ENCODE results near the gene NKG7.

NKG7 gene

GRCh38 chr19:51389143-51389542 is 16.7 kb upstream of the NKG7 start:
- DNase-seq, result no peak

GRCh38 chr19:51387924-51388389 is 15.5 kb upstream of the NKG7 start, which contains the start of gene LIM2:
LIM2 (minus strand) TSS chr19:51387974; CDS start chr19:51387443, 531 bp downstream.
- DNase-seq, result no peak

GRCh38 chr19:51386882-51387520 is 14.5 kb upstream of the NKG7 start:
- DNase-seq, result no peak

- DNase-seq, result no peak
Observed at GRCh38 chr19:51382004-51382403, 9.6 kb upstream of the NKG7 start.

- DNase-seq, result no peak
Observed at GRCh38 chr19:51380379-51380778, 7.9 kb upstream of the NKG7 start.

- DNase-seq, result no peak
Observed at GRCh38 chr19:51377422-51377821, 5.0 kb upstream of the NKG7 start.

- DNase-seq, result no peak
Observed at GRCh38 chr19:51375504-51376221, 3.2 kb upstream of the NKG7 start.

- no peak for DNase-seq
Observed at GRCh38 chr19:51372021-51372648, 319 bp downstream of the NKG7 start.

- no peak for DNase-seq
Observed at GRCh38 chr19:51371186-51371690, 1.2 kb downstream of the NKG7 start.

- DNase-seq, result no peak
Observed at GRCh38 chr19:51370230-51370629, 2.2 kb downstream of the NKG7 start.

- peak; percentile 4 for DNase-seq
Observed at GRCh38 chr19:51368366-51369282, 3.8 kb downstream of the NKG7 start, which contains the start of gene CLDND2. CLDND2 (minus strand) TSS chr19:51369003; CDS start chr19:51368577, 426 bp downstream.

- DNase-seq, result peak; percentile 92
Observed at GRCh38 chr19:51367565-51368365, 4.7 kb downstream of the NKG7 start.

GRCh38 chr19:51367255-51367564 is 5.2 kb downstream of the NKG7 start:
- no peak for DNase-seq

GRCh38 chr19:51366389-51367254 is 5.8 kb downstream of the NKG7 start:
- DNase-seq, result peak; percentile 94

- no peak for DNase-seq
Observed at GRCh38 chr19:51365965-51366388, 6.5 kb downstream of the NKG7 start, which contains the start of gene ETFB. ETFB (minus strand) TSS chr19:51366388; CDS start chr19:51366326, 62 bp downstream.

GRCh38 chr19:51365211-51365964 is 7.1 kb downstream of the NKG7 start:
- DNase-seq, result no peak

GRCh38 chr19:51364200-51365106 is 8.0 kb downstream of the NKG7 start:
- DNase-seq, result no peak

- no peak for DNase-seq
Observed at GRCh38 chr19:51361239-51361638, 11.2 kb downstream of the NKG7 start.

GRCh38 chr19:51359294-51359693 is 13.2 kb downstream of the NKG7 start:
- no peak for DNase-seq
